ENCODE results near the gene TMEM119.
"Not testable (repeated sequence)": the region's sequence is repeated elsewhere in the genome, so short reads cannot be mapped to it uniquely, and the experiment has no call there.

- TF ChIP-seq CTCF, POLR2A (IDR thresholded peaks at IDR 0.05): not testable (repeated sequence)
Measured at GRCh38 chr12:108574276-108574675, 23.6 kb downstream of the TMEM119 start.

Measured in tibial nerve (tissue), 3 donors.